Nephron (organoid): Measurements from ENCODE around the gene KCNS1.
A peak's percentile ranks its signal among the peaks of the same experiment; 100 is the strongest.

Experiments
- H3K27ac Mint-ChIP-seq, 3 experiments: 2 replicates each; pipeline ENCODE4 v1.8.0; 2020; ENCODE audit warnings: mixed read lengths in 3 of 3, mild to moderate bottlenecking in 2 of 3, moderate library complexity in 1 of 3
- H3K27me3 Mint-ChIP-seq: 2 replicates; pipeline ENCODE4 v1.8.0; 2021; ENCODE audit warnings: low read depth, mild to moderate bottlenecking, moderate library complexity, mixed read lengths
- H3K36me3 Mint-ChIP-seq: 2 replicates; pipeline ENCODE4 v1.8.0; 2020; ENCODE audit warnings: low read depth, mixed read lengths
- H3K4me1 Mint-ChIP-seq: 2 replicates; pipeline ENCODE4 v1.8.0; 2020; ENCODE audit warnings: mixed read lengths
- H3K4me3 Mint-ChIP-seq, 3 experiments: 2 replicates each; pipeline ENCODE4 v1.8.0; 2020; ENCODE audit warnings: mild to moderate bottlenecking in 3 of 3, mixed read lengths in 3 of 3, moderate library complexity in 2 of 3
- H3K9me3 Mint-ChIP-seq: 2 replicates; pipeline ENCODE4 v1.8.0; 2020; ENCODE audit warnings: mixed read lengths
- CTCF ChIP-seq, 3 experiments: fragments of 200-600 bp; sonication (generic); IDR thresholded peaks; one replicate each; pipeline ENCODE4 v1.5.0; 2021; ENCODE audit warnings: antibody characterized with exemption in 3 of 3; ENCODE audit not compliant: unreplicated experiment in 3 of 3

Gene KCNS1

DNA sequence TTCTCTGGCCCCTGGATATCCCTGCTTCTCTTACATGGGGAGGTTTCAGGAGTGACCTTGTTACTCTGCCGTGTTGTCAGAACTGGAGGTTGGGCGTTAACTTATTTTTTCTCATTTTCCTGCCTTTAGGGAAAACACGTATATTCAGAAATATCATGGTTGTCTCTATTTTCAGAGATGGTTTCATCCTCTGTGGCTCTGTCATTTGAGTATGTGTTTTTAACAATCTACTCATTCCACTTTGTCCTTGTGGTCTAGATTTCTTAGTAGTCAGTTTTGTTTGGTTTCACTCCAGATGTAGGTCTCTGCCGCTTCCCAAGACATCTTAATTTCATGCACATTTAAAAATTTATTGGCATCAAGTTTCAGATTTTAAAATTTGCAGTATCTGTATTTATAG is 45.9 kb downstream of the KCNS1 start:
- no peak overlapping the region for H3K4me3 Mint-ChIP-seq
- no peak for TF ChIP-seq CTCF (IDR thresholded peaks at IDR 0.05; ENCODE audit: unreplicated experiment in 3 of 3)
- no peaks in the 10 kb centered on the region for H3K27me3 Mint-ChIP-seq
- no peaks in the 10 kb centered on the region for H3K9me3 Mint-ChIP-seq
- H3K4me1 Mint-ChIP-seq = peaks cover 15% of the 10 kb centered on the region
- H3K27ac Mint-ChIP-seq = no peak overlapping the region
- peaks cover 12% of the 10 kb centered on the region for H3K36me3 Mint-ChIP-seq

GRCh38 chr20:45053430-45054351 is 47.2 kb downstream of the KCNS1 start:
- Mint-ChIP-seq H3K4me1 (peaks cover 24% of the 10 kb centered on the region), H3K9me3 (no peaks in the 10 kb centered on the region), H3K27ac (peak overlapping the region in 2 of 3 experiments; percentile 21 to 56), H3K4me3 (no peak overlapping the region), H3K27me3 (peaks cover 4% of the 10 kb centered on the region), H3K36me3 (peaks cover 12% of the 10 kb centered on the region)
- no peak for TF ChIP-seq CTCF (IDR thresholded peaks at IDR 0.05; ENCODE audit: unreplicated experiment in 3 of 3)

DNA sequence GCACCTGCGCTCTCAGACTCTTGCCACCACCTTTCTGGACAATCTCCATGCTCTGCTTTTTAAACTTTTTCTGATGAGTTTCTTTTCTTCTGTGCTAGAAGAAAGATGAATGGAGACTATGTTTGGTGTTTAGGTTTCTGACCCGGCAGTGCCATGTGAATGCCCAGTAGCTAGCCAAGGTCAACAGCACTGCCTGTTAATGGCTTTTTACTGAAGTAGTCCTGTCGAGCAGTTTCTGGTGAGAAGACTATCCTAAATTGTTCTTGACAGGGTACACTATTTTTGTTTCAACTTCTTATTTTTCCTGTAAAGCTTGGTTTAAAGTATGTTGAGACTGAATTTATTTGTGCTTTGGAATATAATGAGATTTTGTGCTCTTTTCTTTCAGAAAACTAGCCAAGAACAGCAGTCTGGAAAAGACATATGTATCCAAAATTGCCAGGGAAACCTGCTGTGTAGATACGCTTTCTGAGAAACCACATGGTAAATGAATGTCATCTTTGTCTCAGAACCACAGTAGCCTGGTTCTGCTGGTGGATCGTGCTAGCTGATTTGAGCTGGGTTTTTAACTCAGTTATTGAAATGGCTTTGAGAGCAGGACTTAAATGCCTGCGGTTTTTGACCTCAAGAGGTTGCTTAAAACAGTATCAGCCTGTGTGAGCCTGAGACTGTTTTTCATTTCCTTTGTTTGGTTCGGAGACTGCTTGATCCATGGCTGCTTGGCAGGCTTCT is 48.1 kb downstream of the KCNS1 start:
- H3K27me3 Mint-ChIP-seq = peaks cover 5% of the 10 kb centered on the region
- no peak for TF ChIP-seq CTCF (IDR thresholded peaks at IDR 0.05; ENCODE audit: unreplicated experiment in 3 of 3)
- H3K4me3 Mint-ChIP-seq = no peak overlapping the region
- peaks cover 26% of the 10 kb centered on the region for H3K4me1 Mint-ChIP-seq
- peaks cover 12% of the 10 kb centered on the region for H3K36me3 Mint-ChIP-seq
- H3K27ac Mint-ChIP-seq = peak overlapping the region in 2 of 3 experiments; percentile 21 to 56
- H3K9me3 Mint-ChIP-seq = no peaks in the 10 kb centered on the region

DNA sequence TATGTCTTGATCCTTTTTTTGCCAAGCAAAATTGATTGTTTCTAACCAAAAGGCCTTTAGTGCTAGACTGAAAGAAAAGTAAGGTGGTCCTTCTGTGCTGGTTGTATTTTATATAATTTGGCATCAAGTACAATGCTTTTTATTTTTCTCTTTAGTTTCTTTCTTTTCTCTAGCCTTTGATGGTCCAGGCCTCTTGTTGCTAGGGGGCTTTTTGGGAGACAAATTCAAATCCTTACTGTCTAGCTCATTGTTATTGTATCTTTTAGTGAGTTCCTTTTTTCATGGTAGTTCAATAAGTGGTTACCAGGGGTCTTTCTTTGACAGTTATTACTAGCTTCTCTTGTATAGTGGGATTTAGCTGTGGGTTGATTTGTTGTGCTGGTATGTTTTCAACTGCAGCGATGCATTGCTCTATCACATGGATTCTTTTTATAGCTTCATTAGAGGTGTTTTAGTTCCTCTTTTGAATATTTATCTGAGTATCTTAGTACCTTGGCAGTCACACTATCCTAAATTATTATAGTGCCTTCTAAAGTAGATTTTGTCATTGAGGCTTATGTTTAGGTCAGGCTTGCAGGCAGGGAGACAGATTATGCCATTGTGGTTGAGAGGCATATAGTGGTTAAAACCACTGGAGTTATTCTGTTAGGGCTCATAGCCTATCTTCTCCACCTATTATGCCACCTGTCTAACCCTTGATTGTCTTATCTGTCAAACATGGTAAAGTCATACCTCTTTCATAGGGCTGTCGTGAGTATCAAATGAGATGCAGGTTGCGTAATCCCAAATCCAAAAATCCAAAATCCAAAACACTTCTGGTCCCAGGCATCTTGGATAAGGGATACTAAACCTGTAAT is 49.5 kb downstream of the KCNS1 start:
- Mint-ChIP-seq H3K9me3 (no peaks in the 10 kb centered on the region), H3K27me3 (peaks cover 5% of the 10 kb centered on the region), H3K27ac (peak overlapping the region in 1 of 3 experiments; percentile 21), H3K4me3 (no peak overlapping the region), H3K36me3 (peaks cover 12% of the 10 kb centered on the region), H3K4me1 (peaks cover 26% of the 10 kb centered on the region)
- no peak for TF ChIP-seq CTCF (IDR thresholded peaks at IDR 0.05; ENCODE audit: unreplicated experiment in 3 of 3)

GRCh38 chr20:45049904-45050471 is 50.9 kb downstream of the KCNS1 start:
- no peak for TF ChIP-seq CTCF (IDR thresholded peaks at IDR 0.05; ENCODE audit: unreplicated experiment in 3 of 3)
- H3K27me3 Mint-ChIP-seq = peaks cover 5% of the 10 kb centered on the region
- H3K36me3 Mint-ChIP-seq = peaks cover 2% of the 10 kb centered on the region
- peak overlapping the region in 1 of 3 experiments; percentile 2 for H3K27ac Mint-ChIP-seq
- peaks cover 20% of the 10 kb centered on the region for H3K4me1 Mint-ChIP-seq
- no peaks in the 10 kb centered on the region for H3K9me3 Mint-ChIP-seq
- no peak overlapping the region for H3K4me3 Mint-ChIP-seq
